Activated CD4-positive, alpha-beta T cell treated with anti-CD3 and anti-CD28 coated beads, Interleukin-2, amount 10 ng/mL, durations not matched to agents 7 days and 5 days (primary cell): ENCODE results near the gene RAB27B. TPM values are rescaled to one million over a fixed set of nuclear protein-coding genes. Genes with fewer than 3 reads are reported as not detected.

Experiments
- CTCF ChIA-PET: fragments of 350-600 bp; sonication (Branson Sonifier 250); formaldehyde crosslinking; loops from one replicate; lab custom pipeline; 2021; ENCODE audit warnings: antibody characterized with exemption; lab: Charles Lee
- POLR2A ChIA-PET: fragments of 350-600 bp; sonication (Branson Sonifier 250); formaldehyde crosslinking; loops from one replicate; lab custom pipeline; 2021; ENCODE audit warnings: antibody characterized with exemption; lab: Charles Lee
- DNase-seq: peaks from one replicate; pipeline ENCODE4 v3.0.0-alpha.2; 2020
- H3K27ac Mint-ChIP-seq: one replicate; pipeline ENCODE4 v1.8.0; 2021; ENCODE audit warnings: mild to moderate bottlenecking, moderate library complexity, mixed read lengths
- H3K27me3 Mint-ChIP-seq: one replicate; pipeline ENCODE4 v1.8.0; 2021; ENCODE audit warnings: mixed read lengths
- H3K36me3 Mint-ChIP-seq: one replicate; pipeline ENCODE4 v1.8.0; 2021; ENCODE audit warnings: low read depth, mixed read lengths
- H3K4me1 Mint-ChIP-seq: one replicate; pipeline ENCODE4 v1.8.0; 2021; ENCODE audit warnings: mixed read lengths
- H3K4me3 Mint-ChIP-seq: one replicate; pipeline ENCODE4 v1.8.0; 2021; ENCODE audit warnings: mild to moderate bottlenecking, moderate library complexity, mixed read lengths
- H3K9me3 Mint-ChIP-seq: one replicate; pipeline ENCODE4 v1.8.0; 2021; ENCODE audit warnings: mixed read lengths
- total RNA-seq, 2 experiments: library from RNA; stranded (reverse); gene quantifications; one replicate each; pipeline ENCODE4 v1.2.3, GENCODE V29; 2021

Gene RAB27B
- total RNA-seq, 2 experiments from 2014 or later, result 4.8 to 5.2 TPM

DNA sequence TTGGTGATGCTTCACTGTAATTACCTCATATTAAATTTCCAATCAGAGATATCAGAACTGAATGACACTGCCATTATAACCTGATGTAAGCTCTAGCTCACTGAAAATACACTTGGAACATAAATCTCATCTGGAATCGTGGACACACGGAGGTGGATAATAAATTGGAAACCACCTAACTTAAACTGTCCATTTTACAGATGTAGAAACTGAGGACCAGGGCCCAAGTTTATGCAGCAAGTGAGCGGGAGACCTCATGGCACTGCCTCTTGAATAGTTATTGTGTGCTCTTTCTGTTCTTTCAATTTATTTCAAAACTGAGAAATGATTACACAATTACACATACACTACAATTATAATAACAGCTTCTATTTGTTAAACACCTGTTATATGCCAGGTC is 110.2 kb downstream of the RAB27B start:
- Mint-ChIP-seq H3K4me1 (no peaks in the 10 kb centered on the region), H3K9me3 (no peaks in the 10 kb centered on the region), H3K36me3 (no peaks in the 10 kb centered on the region), H3K27me3 (no peaks in the 10 kb centered on the region), H3K4me3 (no peak overlapping the region), H3K27ac (no peak overlapping the region)
- CTCF ChIA-PET, result no interaction called here
- DNase-seq, result no peak
- POLR2A ChIA-PET, result no interaction called here

DNA sequence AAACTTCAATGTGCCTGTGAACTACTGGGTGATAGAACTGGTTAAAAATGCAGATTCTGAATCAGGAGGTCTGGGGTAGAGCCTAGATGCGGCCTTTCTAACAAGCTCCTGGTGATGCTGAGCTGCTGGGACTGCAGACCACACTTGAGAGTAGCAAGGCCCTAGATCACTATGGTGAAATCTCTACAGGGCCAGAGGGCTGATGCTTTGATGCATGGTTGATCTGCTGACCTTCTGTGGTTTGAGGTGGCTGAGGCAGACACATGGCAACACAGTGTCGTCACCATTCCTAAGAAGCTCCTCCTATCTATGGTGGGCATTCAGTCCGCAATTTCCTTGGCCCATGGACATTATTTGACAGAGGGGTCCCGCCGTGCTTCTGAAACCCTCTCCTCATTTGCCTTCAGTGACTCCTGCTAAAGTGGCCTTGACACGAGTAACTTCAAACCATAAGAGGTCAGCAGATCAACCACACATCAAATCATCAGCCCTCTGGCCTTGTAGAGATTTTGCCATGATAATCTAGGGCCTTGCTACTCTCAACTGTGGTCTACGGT is 111.2 kb downstream of the RAB27B start:
- H3K27ac Mint-ChIP-seq, result no peak overlapping the region
- no peak for DNase-seq
- ChIA-PET POLR2A (no interaction called here), CTCF (no interaction called here)
- H3K36me3 Mint-ChIP-seq, result no peaks in the 10 kb centered on the region
- H3K27me3 Mint-ChIP-seq, result no peaks in the 10 kb centered on the region
- no peak overlapping the region for H3K4me3 Mint-ChIP-seq
- H3K4me1 Mint-ChIP-seq, result no peaks in the 10 kb centered on the region
- H3K9me3 Mint-ChIP-seq, result no peaks in the 10 kb centered on the region

DNA sequence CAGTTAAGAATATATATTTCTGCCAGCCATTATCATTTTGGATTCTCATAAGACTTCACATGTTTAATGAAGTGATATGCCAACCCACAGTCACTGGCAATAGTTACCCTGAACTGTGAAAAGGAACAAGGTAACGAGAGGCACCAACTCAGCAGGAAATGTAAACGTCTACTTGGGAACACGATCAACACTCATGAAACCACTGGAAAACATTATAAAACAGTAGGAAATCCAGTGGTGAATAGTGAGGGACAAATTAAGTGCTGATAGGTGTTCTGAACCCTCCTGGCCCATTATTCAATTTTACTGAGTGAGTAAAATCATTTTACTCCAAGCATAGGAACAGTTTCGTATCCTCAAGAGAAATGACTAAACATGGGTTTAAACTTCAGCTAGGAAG is 113.9 kb downstream of the RAB27B start:
- Mint-ChIP-seq H3K4me3 (no peak overlapping the region), H3K27ac (no peak overlapping the region), H3K27me3 (no peaks in the 10 kb centered on the region), H3K4me1 (peaks cover 13% of the 10 kb centered on the region), H3K36me3 (no peaks in the 10 kb centered on the region), H3K9me3 (no peaks in the 10 kb centered on the region)
- DNase-seq, result no peak
- ChIA-PET POLR2A (no interaction called here), CTCF (no interaction called here)

DNA sequence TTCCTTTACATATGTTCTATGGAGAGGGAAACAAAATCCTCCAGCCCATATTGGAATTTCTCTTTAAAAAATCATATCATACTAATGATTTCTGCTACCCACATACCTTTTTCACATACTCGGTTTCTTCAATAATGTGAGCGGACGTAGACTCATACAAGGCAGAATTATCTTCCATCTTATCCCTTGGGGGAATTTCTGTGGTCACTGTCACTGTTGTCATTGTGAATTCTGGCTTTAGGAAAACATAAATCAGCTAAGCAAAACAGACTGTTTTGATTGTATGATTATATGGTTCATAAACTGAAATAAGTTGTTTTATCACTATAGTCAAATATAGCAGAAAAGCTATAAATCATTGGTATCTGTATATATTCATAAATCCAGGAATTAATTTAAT is 114.3 kb downstream of the RAB27B start:
- no peak overlapping the region for H3K4me3 Mint-ChIP-seq
- CTCF ChIA-PET, result no interaction called here
- H3K27me3 Mint-ChIP-seq, result no peaks in the 10 kb centered on the region
- H3K36me3 Mint-ChIP-seq, result no peaks in the 10 kb centered on the region
- H3K27ac Mint-ChIP-seq, result no peak overlapping the region
- peaks cover 13% of the 10 kb centered on the region for H3K4me1 Mint-ChIP-seq
- POLR2A ChIA-PET, result no interaction called here
- no peaks in the 10 kb centered on the region for H3K9me3 Mint-ChIP-seq
- no peak for DNase-seq

Other genes with a start within 250 kb of the RAB27B start
- gene DYNAP, start 237.2 kb upstream of the RAB27B start, total RNA-seq, result not detected
- gene CCDC68, start 131.0 kb downstream of the RAB27B start, total RNA-seq, result under 1 TPM in 1 of 2 experiments, not detected in 1; 0.29 TPM